CD4-positive, alpha-beta T cell treated with Interleukin-15 for 1 hour (primary cell): ENCODE measurements around the gene TERB2.
"Not testable (repeated sequence)": the region's sequence is repeated elsewhere in the genome, so short reads cannot be mapped to it uniquely, and the experiment has no call there.

Experiments
- DNase-seq: peaks from one replicate; pipeline ENCODE4 v3.0.0-alpha.2; 2020

TERB2 gene

GRCh38 chr15:45003731-45004410 is 47.4 kb downstream of the TERB2 start:
- DNase-seq = not testable (repeated sequence)

DNA sequence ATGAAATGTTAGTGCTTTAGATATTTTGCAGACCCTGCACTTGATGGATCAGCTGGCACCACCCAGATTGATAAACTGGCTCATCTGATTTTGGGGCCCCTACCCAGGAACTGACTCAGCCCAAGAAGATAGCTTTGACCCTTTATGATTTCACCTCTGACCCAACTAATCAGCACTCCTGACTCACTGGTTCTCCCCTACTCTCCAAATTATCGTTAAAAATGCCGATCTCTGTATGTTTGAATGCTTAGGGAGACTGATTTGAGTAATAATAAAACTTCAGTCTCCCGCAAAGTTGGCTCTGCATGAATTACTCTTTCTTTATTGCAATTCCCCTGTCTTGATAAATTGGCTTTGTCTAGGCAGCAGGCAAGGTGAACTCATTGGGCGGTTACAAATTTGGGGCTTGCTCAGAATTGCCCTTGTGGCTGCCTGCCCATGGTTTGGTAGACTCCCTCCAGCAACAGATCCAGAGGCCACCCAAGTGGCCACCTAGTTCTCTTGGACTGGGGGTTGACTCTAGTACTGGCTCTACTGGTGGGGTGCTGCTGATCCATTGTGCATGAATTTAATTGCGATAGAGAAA is 48.2 kb downstream of the TERB2 start:
- not testable (repeated sequence) for DNase-seq

GRCh38 chr15:45009046-45009445 is 52.6 kb downstream of the TERB2 start:
- DNase-seq = no peak

GRCh38 chr15:45015114-45015513 is 58.6 kb downstream of the TERB2 start:
- not testable (repeated sequence) for DNase-seq

- DNase-seq = not testable (repeated sequence)
These were observed 63.9 kb downstream of the TERB2 start for GRCh38 chr15:45020222-45020900.

- DNase-seq = not testable (repeated sequence)
These were observed 64.4 kb downstream of the TERB2 start for GRCh38 chr15:45020901-45021259.

DNA sequence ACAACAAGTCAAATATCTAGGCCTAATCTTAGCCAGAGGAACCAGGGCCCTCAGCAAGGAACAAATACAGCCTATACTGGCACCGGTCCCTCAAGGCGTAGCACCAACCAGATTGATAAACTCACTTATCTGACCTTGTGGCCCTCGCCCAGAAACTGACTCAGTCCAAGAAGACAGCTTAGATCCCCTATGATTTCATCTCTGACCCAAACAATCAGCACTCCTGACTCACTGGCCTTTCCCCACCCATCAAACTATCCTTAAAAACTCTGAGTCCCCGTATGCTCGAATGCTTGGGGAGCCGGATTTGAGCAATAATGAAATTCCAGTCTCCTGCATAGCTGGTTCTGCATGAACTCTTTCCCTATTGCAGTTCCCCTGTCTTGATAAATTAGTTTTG is 64.9 kb downstream of the TERB2 start:
- no peak for DNase-seq

GRCh38 chr15:45022871-45023658 is 66.6 kb downstream of the TERB2 start, which contains the start of gene SORD:
TSS of gene SORD (plus strand) at chr15:45023195. CDS start at chr15:45023284, 89 bp downstream.
- peak; percentile 89 for DNase-seq

DNA sequence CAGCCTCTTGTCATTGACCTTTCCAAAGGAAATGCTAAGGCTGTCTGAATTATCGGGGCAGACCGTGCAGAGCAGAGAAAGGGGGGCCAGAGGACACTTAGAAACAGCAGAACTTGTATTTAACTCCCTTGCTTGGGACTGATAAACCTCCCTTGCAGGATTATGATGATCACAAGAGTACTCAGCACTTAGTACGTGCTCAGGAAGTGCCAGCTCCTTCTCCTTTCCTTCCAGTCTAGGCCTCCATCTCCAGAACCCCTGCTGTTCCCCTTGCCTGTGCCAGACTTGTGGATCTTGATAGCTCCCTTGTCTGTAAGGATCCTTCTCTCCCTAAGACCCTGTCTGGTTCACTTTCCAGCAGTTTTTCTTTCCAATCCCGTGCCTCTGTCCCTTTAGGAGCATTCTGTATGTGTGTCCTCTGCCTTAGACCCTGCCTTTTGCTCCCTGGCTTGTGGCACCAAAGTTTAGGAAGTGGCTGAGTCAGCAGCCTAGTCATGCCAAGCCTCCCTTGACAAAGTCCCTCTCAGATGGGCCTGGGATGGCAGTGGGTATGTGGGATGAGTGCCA is 67.3 kb downstream of the TERB2 start:
- no peak for DNase-seq

GRCh38 chr15:45024649-45025048 is 68.2 kb downstream of the TERB2 start:
- not testable (repeated sequence) for DNase-seq

GRCh38 chr15:45025627-45026026 is 69.1 kb downstream of the TERB2 start:
- DNase-seq = not testable (repeated sequence)

DNA sequence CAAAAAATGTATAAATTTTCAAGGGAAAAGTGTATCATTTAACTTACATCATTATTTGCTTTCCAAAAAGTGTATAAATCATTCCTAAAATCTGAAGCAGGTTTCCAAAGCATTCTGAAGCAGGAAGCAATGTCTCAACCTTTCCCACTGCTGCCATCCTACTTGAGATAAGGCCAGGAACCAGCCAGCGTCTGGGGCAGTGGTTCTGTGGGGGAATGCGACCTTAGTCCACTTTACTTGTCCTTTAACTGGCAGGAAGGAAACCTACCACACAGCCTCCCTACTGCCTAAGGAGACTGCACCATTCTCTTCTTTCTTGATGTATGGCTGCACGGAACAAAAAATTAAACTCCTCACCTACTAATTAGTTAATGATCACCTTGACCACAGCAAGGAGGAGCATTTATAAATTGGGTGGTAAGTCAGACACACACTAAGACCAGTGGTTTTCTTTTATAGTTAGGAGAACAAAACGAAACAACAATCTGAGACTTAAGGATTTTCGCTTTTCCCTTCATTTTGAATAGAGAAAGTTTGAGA is 70.2 kb downstream of the TERB2 start:
- DNase-seq = no peak

- DNase-seq = no peak
These were observed 70.7 kb downstream of the TERB2 start for GRCh38 chr15:45027220-45027619.
